Measurements from ENCODE around the gene CD34. TPM values are rescaled to one million over a fixed set of nuclear protein-coding genes. Genes with fewer than 3 reads are reported as not detected.

The CD34 gene
- total and polyA plus RNA-seq, 7 experiments from 2014 or later: 0.02 to 3.4 (median 0.39) TPM; not detected in 3

DNA sequence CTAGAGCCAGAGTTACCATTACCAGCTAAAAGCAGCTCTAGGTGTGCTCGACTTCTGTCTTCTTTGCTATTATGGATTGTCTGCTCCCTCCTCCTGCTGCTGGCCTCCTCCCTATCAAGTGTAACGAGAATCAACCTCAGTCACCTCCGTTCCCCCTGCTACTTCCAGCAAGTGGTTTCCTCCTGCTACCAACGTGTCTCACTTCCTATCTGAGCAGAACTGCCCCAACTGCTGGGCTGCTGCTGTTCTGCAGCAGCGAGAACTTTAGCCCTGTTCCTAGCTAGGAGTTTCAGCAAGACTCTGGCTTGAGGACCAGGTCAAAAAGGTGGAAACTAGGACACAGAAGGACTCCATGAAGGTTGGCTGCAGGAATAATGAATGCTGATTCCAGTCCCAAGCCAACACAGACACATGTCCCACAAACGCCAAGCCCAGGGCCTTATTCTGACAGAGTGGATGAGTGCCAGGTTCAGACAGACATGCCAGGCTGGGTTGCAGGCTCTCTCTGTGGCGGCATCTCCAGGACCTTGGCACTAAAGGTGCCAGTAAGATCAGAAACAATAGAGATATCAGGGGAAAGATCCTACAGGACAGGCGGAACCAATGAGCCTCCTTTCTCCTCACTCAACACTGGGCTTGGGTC, 46.9 kb downstream of the CD34 start:
- peak overlapping the region in 8 of 9 donors; percentile 71 to 97 (median 90) for H3K27ac Mint-ChIP-seq
- DNase-seq: peak in 7 of 9 donors; percentile 35 to 62 (median 59)

DNA sequence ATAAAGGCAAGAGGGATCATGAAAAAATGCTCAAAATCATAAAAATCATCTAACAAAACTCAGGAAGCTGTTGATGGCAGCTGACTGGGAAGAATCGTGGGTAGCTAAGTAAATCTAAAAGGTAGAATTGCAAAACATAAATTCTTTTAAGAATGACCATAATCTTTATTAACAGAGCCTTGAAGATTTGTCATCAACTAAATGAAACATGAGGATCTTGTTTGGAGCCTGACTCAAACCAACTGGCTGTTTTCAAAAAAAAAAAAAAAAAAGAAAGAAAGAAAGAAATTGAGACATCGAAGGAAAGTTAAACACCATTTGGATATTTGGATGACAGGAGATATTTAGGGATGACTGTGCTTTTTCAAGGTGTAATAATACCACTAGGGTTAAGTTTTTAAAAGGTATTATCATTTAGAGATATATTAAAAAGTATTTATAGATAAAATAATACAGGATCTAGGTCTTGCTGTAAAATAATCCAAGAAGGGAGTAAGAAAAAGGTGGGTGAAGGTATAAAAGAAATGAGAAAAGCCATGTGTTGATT, 48.6 kb downstream of the CD34 start:
- H3K9me3 Mint-ChIP-seq: no peaks in the 10 kb centered on the region
- intact Hi-C loops (cut with micrococcal nuclease): no loop called here
- no peak overlapping the region for H3K4me3 ChIP-seq (ENCODE audit: low read length)

More for the DNA sequence above, 46.9 kb downstream of the CD34 start:
- Histone ChIP-seq H3K4me3 (ENCODE audit: low read length) (peak overlapping the region; percentile 2), H3K4me1 (ENCODE audit: control insufficient read depth in 2 of 2, insufficient read depth in 2 of 2, low read length in 2 of 2) (peaks cover 60 to 74% of the 10 kb centered on the region in 2 donors), H3K9me3 (ENCODE audit: control insufficient read depth in 2 of 3, low read length in 3 of 3) (no peaks in the 10 kb centered on the region), H3K27ac (ENCODE audit: low read depth, low read length) (peak overlapping the region; percentile 78), H3K36me3 (ENCODE audit: control insufficient read depth in 2 of 3, insufficient read depth in 3 of 3, low read length in 3 of 3) (peaks cover 3 to 19% (median 4%) of the 10 kb centered on the region in 3 experiments), H3K27me3 (ENCODE audit: control insufficient read depth in 2 of 2, insufficient read depth in 2 of 2, low read length in 2 of 2) (no peaks in the 10 kb centered on the region)
- H3K9me3 Mint-ChIP-seq: no peaks in the 10 kb centered on the region
- peaks cover 3 to 56% (median 24%) of the 10 kb centered on the region in 5 donors for H3K36me3 Mint-ChIP-seq
- CTCF ChIA-PET: interaction anchor here (1.5 to 13.8 kb wide), 6 partner anchors 9 to 40 kb away, joined by 3 to 197 read pairs (median 11); no protein-coding TSS in a partner anchor
- H3K4me1 Mint-ChIP-seq: peaks cover 3 to 67% (median 56%) of the 10 kb centered on the region in 7 donors
- POLR2A ChIA-PET: interaction anchor here (0.7 to 20.4 kb wide), 8 partner anchors 9 to 57 kb away, joined by 3 to 547 read pairs (median 6); no protein-coding TSS in a partner anchor
- H3K4me3 Mint-ChIP-seq: peak overlapping the region in 9 of 10 donors; percentile 35 to 95 (median 67)
- peak; percentile 69 for ATAC-seq
- intact Hi-C loops (cut with micrococcal nuclease): loop anchor here in 1 of 2 donors (1.0 kb wide), 1 partner anchor 36 kb away; no protein-coding TSS in a partner anchor
- H3K27me3 Mint-ChIP-seq: no peaks in the 10 kb centered on the region

DNA sequence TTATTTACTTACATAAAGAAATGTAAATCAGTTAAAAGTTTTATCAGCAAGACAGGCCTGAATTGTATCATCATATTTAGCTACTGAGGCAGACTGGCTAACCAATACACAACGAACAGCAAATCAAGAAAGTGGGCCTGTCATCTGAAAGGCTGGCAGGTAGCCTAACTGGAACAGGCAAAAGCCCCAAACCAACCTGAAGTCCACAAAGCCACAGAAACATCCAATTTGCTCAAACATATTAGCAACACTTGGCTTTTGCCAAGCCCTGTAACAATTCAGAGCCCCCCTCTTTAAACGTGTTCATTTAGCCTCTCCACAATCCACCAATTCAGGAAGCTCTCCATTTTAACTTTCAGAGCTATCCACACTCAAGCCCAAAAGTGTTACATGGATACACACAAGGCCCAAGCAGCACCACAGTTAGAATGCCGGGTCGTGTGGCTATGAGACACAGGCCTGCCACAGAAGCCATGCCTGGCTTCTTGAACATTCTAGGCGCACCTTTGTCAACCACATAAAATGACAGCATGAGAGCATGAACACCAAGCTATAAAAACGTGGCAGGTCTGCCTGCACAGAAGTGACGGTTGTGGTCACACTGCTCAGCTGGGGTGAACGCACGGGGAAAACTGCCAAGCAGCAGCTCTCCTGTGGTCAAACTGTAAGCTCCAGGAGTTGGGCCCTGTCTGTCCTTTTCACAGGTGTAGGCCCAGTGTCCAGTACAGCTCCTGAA, 49.3 kb downstream of the CD34 start:
- H3K36me3 Mint-ChIP-seq: peaks cover 0 to 48% (median 23%) of the 10 kb centered on the region in 5 donors
- ChIA-PET CTCF (interaction anchor here (0.7 to 5.8 kb wide), 12 partner anchors 10 to 102 kb away, joined by 3 to 26 read pairs (median 4); no protein-coding TSS in a partner anchor), POLR2A (interaction anchor here (0.8 to 20.4 kb wide), 4 partner anchors 15 to 33 kb away, joined by 3 to 547 read pairs (median 4); no protein-coding TSS in a partner anchor)
- ATAC-seq (peak; percentile 69), DNase-seq (peak in 7 of 9 donors; percentile 27 to 65 (median 57))
- no peaks in the 10 kb centered on the region for H3K9me3 Mint-ChIP-seq
- H3K9me3 ChIP-seq (ENCODE audit: control insufficient read depth in 2 of 3, low read length in 3 of 3): no peaks in the 10 kb centered on the region
- peak overlapping the region in 8 of 9 donors; percentile 78 to 97 (median 94) for H3K27ac Mint-ChIP-seq
- H3K27ac ChIP-seq (ENCODE audit: low read depth, low read length): peak overlapping the region; percentile 56
- H3K27me3 Mint-ChIP-seq: no peaks in the 10 kb centered on the region
- peaks cover 66 to 77% of the 10 kb centered on the region in 2 donors for H3K4me1 ChIP-seq (ENCODE audit: control insufficient read depth in 2 of 2, insufficient read depth in 2 of 2, low read length in 2 of 2)
- intact Hi-C loops (cut with micrococcal nuclease): loop anchor here in 1 of 2 donors (1.0 kb wide), 1 partner anchor 8 kb away; no protein-coding TSS in a partner anchor
- peaks cover 10 to 65% (median 56%) of the 10 kb centered on the region in 7 donors for H3K4me1 Mint-ChIP-seq
- H3K27me3 ChIP-seq (ENCODE audit: control insufficient read depth in 2 of 2, insufficient read depth in 2 of 2, low read length in 2 of 2): no peaks in the 10 kb centered on the region
- H3K4me3 ChIP-seq (ENCODE audit: low read length): peak overlapping the region; percentile 16
- H3K36me3 ChIP-seq (ENCODE audit: control insufficient read depth in 2 of 3, insufficient read depth in 3 of 3, low read length in 3 of 3): peaks cover 3 to 16% (median 4%) of the 10 kb centered on the region in 3 experiments
- peak overlapping the region in 9 of 10 donors; percentile 46 to 84 (median 70) for H3K4me3 Mint-ChIP-seq

More for the DNA sequence above, 48.6 kb downstream of the CD34 start:
- H3K4me1 ChIP-seq (ENCODE audit: control insufficient read depth in 2 of 2, insufficient read depth in 2 of 2, low read length in 2 of 2): peaks cover 68 to 79% of the 10 kb centered on the region in 2 donors
- CTCF ChIA-PET: interaction anchor here (0.7 to 5.8 kb wide), 12 partner anchors 9 to 101 kb away, joined by 3 to 26 read pairs (median 4); no protein-coding TSS in a partner anchor
- ATAC-seq: no peak
- DNase-seq: no peak
- H3K36me3 ChIP-seq (ENCODE audit: control insufficient read depth in 2 of 3, insufficient read depth in 3 of 3, low read length in 3 of 3): peaks cover 3 to 16% (median 4%) of the 10 kb centered on the region in 3 experiments
- H3K27me3 ChIP-seq (ENCODE audit: control insufficient read depth in 2 of 2, insufficient read depth in 2 of 2, low read length in 2 of 2): no peaks in the 10 kb centered on the region
- POLR2A ChIA-PET: interaction anchor here (0.8 to 20.4 kb wide), 4 partner anchors 14 to 34 kb away, joined by 3 to 547 read pairs (median 4); no protein-coding TSS in a partner anchor
- peak overlapping the region; percentile 56 for H3K27ac ChIP-seq (ENCODE audit: low read depth, low read length)
- Mint-ChIP-seq H3K4me3 (peak overlapping the region in 9 of 10 donors; percentile 46 to 84 (median 70)), H3K27me3 (no peaks in the 10 kb centered on the region), H3K36me3 (peaks cover 3 to 50% (median 24%) of the 10 kb centered on the region in 5 donors), H3K4me1 (peaks cover 3 to 65% (median 58%) of the 10 kb centered on the region in 7 donors), H3K27ac (peak overlapping the region in 8 of 9 donors; percentile 78 to 97 (median 94))
- no peaks in the 10 kb centered on the region for H3K9me3 ChIP-seq (ENCODE audit: control insufficient read depth in 2 of 3, low read length in 3 of 3)

DNA sequence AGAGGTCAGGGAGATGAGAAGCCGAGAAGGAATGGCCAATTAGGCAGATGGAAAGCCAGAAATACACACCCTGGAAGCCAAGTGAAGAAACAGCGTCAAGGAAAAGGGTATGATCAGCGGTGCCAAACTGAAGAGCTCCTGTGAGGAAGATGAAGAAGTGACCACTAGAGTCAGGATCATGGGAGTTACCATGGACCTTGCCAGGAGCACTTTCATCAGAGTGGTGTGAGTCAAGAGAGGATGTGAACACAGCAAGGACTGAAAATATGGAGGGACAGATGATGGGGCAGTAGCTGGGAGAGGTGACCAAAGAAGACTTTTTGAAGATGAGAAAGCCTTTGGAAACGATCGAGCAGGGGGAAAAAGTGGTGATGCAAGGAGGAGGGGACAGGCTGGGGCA, 50.4 kb downstream of the CD34 start:
- H3K27ac Mint-ChIP-seq: no peak overlapping the region
- H3K36me3 ChIP-seq (ENCODE audit: control insufficient read depth in 2 of 3, insufficient read depth in 3 of 3, low read length in 3 of 3): peaks cover 0 to 16% (median 9%) of the 10 kb centered on the region in 3 experiments
- no peaks in the 10 kb centered on the region for H3K27me3 Mint-ChIP-seq
- DNase-seq: no peak
- peaks cover 63 to 76% of the 10 kb centered on the region in 2 donors for H3K4me1 ChIP-seq (ENCODE audit: control insufficient read depth in 2 of 2, insufficient read depth in 2 of 2, low read length in 2 of 2)
- ChIA-PET CTCF (interaction anchor here (1.4 to 2.1 kb wide), 2 partner anchors 24 to 103 kb away, joined by 3 to 5 read pairs; no protein-coding TSS in a partner anchor), POLR2A (interaction anchor here (0.9 to 20.4 kb wide), 2 partner anchors 9 to 32 kb away, joined by 3 to 547 read pairs; no protein-coding TSS in a partner anchor)
- intact Hi-C loops (cut with micrococcal nuclease): no loop called here
- no peak overlapping the region for H3K4me3 ChIP-seq (ENCODE audit: low read length)
- H3K27ac ChIP-seq (ENCODE audit: low read depth, low read length): no peak overlapping the region
- H3K4me1 Mint-ChIP-seq: peaks cover 20 to 65% (median 56%) of the 10 kb centered on the region in 7 donors
- H3K4me3 Mint-ChIP-seq: no peak overlapping the region
- no peak for ATAC-seq
- peaks cover 0 to 45% (median 28%) of the 10 kb centered on the region in 5 donors for H3K36me3 Mint-ChIP-seq
- H3K27me3 ChIP-seq (ENCODE audit: control insufficient read depth in 2 of 2, insufficient read depth in 2 of 2, low read length in 2 of 2): no peaks in the 10 kb centered on the region
- H3K9me3 ChIP-seq (ENCODE audit: control insufficient read depth in 2 of 3, low read length in 3 of 3): no peaks in the 10 kb centered on the region
- peaks cover 0 to 1% (median 0%) of the 10 kb centered on the region in 11 donors for H3K9me3 Mint-ChIP-seq

- Histone ChIP-seq H3K4me3 (ENCODE audit: low read length) (no peak overlapping the region), H3K27ac (ENCODE audit: low read depth, low read length) (no peak overlapping the region), H3K9me3 (ENCODE audit: control insufficient read depth in 2 of 3, low read length in 3 of 3) (no peaks in the 10 kb centered on the region), H3K4me1 (ENCODE audit: control insufficient read depth in 2 of 2, insufficient read depth in 2 of 2, low read length in 2 of 2) (peaks cover 56 to 70% of the 10 kb centered on the region in 2 donors), H3K36me3 (ENCODE audit: control insufficient read depth in 2 of 3, insufficient read depth in 3 of 3, low read length in 3 of 3) (peaks cover 0 to 16% (median 5%) of the 10 kb centered on the region in 3 experiments), H3K27me3 (ENCODE audit: control insufficient read depth in 2 of 2, insufficient read depth in 2 of 2, low read length in 2 of 2) (no peaks in the 10 kb centered on the region)
- peaks cover 0 to 34% (median 25%) of the 10 kb centered on the region in 5 donors for H3K36me3 Mint-ChIP-seq
- H3K27ac Mint-ChIP-seq: no peak overlapping the region
- H3K9me3 Mint-ChIP-seq: peaks cover 0 to 1% (median 0%) of the 10 kb centered on the region in 11 donors
- POLR2A ChIA-PET: interaction anchor here (1.5 to 20.4 kb wide), 2 partner anchors 15 to 30 kb away, joined by 4 to 547 read pairs; no protein-coding TSS in a partner anchor
- intact Hi-C loops (cut with micrococcal nuclease): loop anchor here (1.0 to 2.0 kb wide), 3 partner anchors 10 to 46 kb away; no protein-coding TSS in a partner anchor
- no peaks in the 10 kb centered on the region for H3K27me3 Mint-ChIP-seq
- no peak overlapping the region for H3K4me3 Mint-ChIP-seq
- ATAC-seq: no peak
- no peak for DNase-seq
- peaks cover 31 to 62% (median 52%) of the 10 kb centered on the region in 7 donors for H3K4me1 Mint-ChIP-seq
- CTCF ChIA-PET: no interaction called here
Observed at GRCh38 chr1:207858806-207859205, 52.1 kb downstream of the CD34 start.
